ENCODE results near the gene BMP10.
A peak's percentile ranks its signal among the peaks of the same experiment; 100 is the strongest.

The BMP10 gene

DNA sequence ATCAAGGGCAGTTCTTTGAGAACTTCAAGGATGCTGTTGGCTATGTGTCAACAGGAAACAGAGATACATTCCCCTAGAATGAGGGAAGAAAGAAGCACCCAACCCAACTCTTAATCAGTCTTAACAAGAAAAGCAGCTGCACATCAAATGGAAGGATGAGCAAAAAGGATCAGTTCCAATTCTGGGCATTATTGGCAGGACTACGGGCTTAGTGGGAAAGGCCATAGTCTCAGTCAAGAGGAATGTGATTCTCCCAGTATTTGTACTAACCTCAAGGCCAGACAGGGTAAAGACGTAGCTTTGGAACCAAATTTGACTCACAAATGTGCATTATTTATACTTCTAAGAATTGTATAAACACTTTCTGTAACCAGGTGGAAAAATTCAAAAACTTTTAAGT, 18.2 kb downstream of the BMP10 start:
- no peak for DNase-seq (ENCODE audit: low read depth, low spot score)

DNA sequence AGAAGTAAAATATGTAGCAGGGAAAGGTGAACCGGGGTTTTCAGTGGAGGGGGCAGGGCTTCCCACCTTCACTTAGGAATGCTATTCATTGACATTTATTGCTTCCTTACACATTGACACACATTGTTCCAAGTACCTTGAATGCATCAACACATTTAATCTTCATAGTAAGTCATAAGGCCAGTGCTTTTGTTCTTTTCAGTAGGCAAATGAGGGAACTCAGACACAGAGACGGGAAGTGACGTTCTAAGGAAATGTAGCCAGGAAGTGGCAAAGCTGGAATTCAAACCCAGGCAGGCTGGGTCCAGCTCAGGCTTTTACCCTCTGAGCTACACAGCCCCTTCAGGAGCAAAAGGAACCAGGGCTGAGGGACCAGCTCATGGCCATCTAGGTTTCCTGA, 20.7 kb downstream of the BMP10 start:
- no peak for DNase-seq (ENCODE audit: low read depth, low spot score)

DNA sequence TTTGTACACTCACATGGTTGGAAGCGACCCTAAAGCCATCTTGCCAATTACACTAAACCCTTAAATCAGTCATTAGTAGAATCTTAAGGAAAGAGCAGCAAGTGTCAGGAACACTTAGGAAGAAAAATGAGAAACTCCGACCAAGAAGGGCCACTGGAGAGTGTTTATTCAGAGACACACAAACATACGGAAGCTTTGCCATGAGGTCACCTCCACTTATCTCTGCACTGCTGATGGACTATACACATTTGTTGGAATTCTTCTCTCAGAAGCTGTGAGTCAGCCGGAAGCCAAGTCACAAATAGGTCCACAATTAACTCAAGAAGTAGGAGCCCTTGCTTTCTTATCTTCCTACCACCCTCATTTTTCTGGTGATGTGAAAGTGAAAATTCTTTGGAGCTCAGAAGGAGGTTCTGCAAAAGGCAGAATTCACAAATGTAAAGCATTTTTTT, 21.6 kb downstream of the BMP10 start:
- no peak for DNase-seq (ENCODE audit: low read depth, low spot score)

DNA sequence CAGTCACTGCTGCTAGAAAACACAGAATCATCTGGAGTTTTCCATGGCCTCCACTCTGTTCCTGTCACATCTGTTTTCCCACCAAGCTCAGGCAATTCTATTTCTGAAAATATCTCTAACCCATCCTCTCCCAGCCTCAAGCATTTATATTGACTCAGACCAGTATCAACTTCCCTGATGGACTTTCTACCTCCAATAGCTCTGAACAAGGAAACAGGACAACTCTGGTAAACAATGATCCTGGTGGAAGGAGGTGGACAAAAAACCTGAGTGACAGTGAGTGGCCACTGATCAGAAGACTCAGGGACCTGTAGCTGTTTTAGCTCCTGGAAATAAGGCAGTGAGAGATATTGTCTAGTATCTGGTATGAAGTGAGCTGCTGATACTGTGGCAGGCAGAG, 23.4 kb downstream of the BMP10 start:
- no peak for DNase-seq (ENCODE audit: low read depth, low spot score)

DNA sequence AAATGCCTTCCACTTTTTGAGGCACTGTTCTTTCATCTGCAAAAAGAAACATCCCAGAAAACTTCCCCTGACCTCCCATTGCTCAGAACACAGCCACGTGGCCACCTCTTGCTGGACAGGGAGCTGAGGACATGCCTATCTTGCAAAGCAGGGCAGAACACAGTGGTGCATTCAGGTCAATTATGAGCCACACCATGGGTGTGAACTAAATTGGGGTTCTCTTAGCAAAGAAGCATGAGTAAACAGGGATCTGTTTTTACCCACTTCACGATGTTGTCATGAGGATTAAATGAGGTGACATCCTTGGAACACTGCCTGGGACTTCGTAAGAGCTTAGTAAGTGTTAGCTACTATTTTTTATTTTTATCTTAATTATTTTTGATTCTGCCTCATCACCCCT, 25.1 kb downstream of the BMP10 start:
- DNase-seq (ENCODE audit: low read depth, low spot score) = no peak

DNA sequence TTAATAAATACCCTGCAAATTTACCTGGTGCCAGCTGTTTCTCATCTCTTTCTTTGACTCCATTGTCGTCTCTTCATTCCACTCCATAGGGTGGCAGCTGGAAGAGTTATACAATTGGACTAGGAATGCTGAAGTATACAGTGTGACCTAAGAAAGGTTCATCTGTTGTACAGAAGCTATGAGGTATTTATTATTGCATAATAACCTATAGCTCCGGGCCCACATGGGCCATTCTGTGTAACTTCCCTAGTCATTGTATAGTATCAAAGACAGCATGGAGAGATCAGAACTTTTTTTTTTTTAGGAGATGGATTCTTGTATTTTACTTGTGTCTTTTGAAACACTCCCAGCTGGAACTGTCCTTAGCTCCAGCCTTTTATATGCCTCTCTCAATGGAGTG, 26.2 kb downstream of the BMP10 start:
- DNase-seq (ENCODE audit: low read depth, low spot score) = no peak

DNA sequence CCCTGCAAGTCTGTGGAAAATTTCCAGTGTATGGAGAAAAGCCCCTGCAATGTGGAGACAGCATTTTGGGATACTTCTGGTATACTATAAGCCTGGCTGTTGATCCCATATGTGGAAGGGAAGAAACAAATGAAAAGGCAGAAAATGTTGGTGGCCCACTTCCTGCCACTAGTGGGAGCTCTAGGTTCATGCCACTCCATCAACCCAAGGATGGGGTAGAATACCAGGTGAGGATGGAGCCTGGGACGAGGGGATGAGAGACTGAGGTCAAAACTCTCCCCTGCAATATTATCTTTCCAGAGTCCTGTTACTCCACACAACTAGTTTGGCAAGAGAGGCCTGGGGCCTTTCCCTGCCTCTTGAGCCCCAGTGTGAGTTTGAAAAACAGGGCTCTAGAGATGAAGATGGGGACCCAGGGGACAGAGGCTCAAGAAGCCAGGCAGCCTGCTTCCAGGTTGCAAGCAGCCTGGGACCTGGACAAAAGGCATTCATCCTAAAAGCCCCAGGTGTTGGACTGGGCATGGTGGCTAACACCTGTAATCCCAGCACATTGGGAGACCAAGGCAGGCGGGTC, 31.9 kb downstream of the BMP10 start:
- no peak for DNase-seq (ENCODE audit: low read depth, low spot score)

DNA sequence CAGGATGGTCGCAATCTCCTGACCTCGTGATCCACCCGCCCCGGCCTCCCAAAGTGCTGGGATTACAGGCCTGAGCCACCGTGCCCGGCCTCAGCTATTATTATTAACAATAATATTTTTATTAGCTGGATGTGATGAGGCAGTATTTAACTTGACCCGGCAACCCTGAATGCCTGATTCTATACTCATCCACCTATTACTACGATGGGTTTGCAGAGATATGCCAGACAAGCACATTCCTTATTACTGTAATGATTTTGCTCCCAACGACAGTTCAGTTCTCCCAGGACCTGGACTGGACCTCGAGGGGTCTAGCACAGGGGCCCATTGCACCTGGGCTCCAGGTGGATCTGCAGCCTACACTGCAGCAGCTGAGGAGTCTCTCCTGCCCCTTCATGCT, 32.6 kb downstream of the BMP10 start:
- DNase-seq (ENCODE audit: low read depth, low spot score) = no peak

DNA sequence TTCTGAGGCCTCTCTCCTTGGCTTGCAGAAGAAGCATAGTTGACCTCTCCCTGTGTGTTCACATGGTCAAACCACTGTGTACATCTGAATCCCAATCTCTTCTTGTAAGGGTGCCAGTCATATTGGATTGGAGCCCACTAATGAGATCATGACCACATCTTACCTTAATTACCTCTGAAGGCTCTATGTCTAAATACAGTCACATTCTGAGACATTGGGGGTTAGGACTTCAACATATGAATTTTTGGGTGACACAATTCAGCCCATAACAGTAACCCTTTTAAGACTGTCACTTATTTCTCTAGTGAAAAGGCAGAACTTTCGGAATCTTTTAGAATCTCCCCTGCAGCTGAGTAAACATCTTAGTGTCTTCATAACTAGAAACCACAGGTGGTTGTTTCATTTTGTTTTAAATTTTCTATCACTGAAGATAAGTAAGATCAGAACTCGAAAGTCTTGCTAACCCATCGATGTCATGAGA, 33.3 kb downstream of the BMP10 start:
- peak; percentile 37 for DNase-seq (ENCODE audit: low read depth, low spot score)

DNA sequence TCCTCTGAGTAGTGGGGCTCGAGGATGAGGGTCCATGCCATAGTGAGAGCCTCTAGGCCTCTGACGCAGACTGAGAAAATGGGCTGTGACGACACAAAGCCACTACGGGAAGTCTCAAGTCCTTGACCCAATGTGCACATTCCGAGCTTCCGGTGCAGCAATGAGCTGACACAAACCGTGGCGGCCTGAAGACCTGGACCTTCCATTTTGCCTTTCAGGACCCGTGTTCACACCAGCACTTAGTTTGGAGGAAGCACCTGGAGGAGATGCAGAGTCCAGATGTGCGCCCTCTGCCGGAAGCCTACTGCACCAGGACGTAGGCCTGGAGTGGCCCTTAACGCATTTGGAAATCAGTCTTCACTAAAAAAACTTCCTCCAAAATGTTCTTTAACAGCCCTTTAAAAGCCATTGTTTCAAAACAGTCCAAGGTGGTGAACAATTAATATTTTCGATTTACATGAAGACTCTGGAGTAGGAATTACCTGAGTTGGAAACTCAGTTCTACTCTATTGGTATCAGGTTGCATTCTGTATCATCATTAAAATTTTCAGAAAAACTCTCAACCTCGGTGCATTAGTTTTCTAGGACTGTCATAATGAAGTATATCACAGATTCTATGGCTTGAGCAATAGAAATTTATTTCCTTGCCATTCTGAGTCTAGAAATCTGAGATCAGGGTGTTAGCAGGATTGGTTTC, 33.9 kb downstream of the BMP10 start:
- no peak for DNase-seq (ENCODE audit: low read depth, low spot score)

DNA sequence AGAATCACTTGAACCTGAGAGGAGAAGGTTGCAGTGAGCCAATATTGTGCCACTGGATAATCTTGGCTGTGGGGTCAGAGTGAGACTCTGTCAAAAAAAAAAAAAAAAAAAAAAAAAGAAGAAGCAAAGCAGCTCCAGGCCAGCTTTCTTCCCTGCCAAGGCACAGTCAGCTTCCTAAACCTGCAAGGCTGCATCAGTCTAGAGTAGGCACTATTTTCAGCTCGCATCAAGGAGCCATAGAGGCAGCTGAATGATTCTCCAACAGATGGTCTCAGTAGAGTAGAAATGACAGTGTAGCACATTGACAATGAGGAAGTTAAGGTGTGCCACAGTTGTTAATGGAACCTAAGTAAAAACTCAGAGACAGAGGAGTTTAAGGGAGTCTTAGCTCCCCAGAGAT, 35.6 kb downstream of the BMP10 start:
- DNase-seq (ENCODE audit: low read depth, low spot score) = no peak

DNA sequence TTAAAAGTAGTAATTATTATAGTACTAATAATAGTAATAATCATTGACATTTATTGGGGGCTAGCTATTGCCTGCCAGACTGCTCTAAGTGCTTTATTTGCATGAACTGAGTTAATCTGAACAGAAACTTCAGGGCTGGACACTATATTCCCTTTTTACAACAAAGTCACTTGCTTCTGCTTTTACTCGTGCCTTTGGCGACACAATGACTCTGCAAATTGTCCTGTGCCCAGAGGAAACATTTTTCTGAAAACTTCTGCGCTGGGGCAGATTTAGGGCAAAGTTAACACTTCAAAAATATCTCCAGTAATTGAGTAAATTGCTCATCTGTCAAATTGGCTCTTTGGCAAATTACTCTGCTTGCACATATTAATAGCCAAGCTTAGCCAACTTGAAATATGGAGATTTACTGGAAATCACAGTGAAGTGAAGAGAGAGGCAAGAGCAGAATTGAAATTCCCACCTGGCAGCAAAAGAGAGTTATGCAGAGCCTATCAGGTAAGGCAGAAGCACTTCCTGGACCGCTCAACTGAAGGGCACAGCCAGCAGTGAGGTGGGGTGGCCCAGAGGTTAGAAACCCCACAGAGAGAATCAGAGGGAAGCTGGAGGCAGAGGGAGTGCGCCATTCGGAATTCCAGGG, 36.3 kb downstream of the BMP10 start:
- no peak for DNase-seq (ENCODE audit: low read depth, low spot score)

DNA sequence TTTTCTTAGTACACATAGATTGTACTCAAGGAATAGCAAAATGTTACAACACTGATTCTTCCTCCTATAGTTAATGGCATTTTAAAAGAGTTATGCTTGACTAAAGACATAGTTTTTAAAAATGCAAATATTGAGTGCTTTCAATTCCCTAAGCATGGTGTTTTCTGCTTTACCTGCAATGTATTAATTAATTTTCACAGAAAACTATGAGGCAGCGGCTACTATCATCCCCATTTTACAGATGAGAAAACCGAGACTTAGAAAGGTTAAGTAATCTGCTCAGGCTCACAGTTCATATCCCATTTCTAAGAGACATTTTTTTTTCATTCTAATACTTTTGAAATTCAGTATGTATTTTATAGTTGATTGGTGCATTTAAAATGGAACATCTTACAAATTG, 38.0 kb downstream of the BMP10 start:
- no peak for DNase-seq (ENCODE audit: low read depth, low spot score)

DNA sequence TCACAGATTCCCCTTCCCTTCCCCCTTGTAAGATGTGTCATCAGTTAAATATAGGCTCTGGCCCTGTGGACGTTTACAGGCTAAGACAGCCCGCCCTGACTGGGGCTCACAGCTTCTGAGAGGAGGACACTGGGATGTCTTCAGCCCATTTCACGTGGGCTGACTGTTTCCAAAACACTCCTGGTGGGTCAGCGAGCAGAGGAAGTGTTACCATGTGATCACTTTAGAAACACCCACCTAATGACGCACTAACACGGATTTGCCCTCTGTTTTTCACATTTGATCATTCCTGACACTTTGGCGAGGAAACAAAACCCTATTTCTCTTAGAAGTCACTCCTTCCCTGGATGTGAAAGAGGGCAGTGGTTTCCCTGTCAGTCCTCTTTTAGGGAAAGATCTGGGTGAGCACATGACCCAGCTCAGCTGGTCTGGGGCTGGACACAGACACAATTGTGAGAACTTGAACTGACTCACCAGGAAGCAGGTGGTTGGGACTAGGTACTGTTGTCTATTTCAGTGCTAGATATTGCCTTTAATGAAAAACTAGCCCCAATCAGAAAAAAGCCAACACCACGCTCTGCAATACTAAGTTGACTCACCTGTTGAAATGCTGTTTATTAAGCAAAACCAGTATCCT, 38.8 kb downstream of the BMP10 start:
- DNase-seq (ENCODE audit: low read depth, low spot score) = no peak

DNA sequence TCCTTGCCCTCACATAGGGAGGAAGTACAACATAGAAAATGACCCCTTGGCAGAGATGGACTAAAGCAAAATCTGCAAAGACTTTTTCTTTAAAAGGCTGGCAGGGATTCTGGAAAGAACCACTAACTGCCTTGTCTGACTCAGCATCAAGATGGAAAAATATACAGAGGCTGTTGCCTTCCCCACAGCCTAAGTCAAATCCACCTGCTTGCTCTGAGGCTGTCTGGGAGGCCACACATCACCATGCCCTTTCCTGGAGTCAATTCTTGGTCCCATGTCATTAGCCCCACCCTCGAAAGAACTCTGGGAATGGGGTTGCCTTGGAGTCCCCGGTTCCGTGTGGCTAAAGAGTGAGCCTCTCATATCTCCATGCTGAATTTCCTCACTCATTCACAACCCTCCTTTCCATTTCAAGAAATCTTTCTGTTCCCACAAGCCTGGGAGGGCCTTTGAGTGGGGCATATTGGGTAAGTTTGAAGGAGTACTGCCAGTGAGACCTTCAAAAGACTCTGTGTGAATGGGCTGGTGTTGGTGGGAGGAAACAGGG, 39.4 kb downstream of the BMP10 start:
- no peak for DNase-seq (ENCODE audit: low read depth, low spot score)

DNA sequence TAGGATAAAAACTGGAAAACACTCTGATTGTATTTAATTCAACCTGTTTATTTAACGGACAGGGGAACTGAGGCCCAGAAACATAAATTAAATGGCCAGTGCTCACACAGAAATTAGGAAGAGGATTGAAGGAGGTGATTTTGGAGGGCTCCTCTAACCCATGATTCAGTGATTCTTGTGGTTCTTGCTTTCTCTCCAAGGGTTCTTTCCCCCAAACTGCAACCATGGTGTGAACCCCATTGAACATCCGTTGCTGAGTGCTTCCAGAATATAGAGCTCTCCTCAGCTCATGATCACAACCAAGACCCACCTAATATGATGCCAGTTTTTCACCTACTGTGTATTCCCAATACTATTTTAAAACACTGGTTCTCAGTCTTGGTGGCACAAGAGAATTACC, 41.4 kb downstream of the BMP10 start:
- no peak for DNase-seq (ENCODE audit: low read depth, low spot score)

DNA sequence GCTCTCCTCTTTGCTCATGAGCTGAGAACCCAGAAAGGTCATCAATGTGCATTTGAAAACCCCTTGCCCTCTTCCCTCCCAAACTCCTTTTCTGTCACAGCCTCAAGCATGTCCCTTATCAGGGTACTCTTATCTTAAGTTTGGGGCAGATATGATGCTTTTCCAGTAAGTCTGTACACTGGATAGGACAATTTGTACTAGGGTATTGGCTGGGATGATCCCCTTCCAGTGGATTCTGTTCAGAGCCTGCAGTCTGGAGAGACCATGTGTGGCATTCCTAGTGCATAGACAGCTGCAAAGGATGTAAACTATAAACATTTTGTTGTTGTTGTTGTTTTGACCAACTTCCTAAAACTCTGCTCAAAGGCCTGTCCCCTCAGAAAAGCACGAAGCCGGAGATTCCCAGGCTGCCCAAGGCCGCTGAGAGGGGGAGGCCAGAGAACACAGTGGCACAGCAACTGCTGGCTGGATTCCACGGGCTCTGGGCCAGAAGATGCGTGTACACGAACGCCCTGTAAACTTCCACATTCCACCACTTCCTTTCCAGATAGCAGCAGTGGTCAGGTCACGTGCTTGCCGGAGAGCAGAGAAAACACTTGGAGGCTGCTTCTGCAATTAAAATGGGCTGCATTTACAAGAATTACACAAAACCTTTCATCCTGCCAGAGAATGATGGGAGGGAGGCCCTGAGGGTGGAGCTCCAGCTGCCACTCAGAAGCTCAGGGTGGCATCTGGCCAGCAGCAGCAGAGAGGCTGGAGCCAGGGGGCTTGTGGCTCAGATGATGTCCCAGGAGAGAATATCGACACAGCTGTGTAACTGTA, 42.1 kb downstream of the BMP10 start:
- peak; percentile 57 for DNase-seq (ENCODE audit: low read depth, low spot score)

DNA sequence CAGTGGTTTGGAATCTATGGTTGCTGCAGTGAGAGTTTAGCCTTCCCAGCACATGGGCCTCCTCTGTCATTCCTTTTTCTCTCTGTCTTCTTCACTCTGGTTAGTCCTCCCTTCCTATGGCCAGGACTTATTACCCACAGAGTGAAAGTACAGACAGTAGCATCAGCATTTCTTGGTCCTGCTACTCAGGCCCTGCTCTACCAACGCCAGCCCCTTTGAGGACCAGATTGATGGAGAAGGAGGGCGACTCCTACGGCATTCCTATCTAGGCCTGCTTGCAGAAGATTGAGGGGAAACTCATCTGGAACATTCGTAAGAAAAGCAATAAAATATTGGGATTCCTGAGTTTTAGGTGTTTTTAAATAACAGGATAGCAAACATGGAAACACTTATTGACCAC, 43.5 kb downstream of the BMP10 start:
- DNase-seq (ENCODE audit: low read depth, low spot score) = no peak

DNA sequence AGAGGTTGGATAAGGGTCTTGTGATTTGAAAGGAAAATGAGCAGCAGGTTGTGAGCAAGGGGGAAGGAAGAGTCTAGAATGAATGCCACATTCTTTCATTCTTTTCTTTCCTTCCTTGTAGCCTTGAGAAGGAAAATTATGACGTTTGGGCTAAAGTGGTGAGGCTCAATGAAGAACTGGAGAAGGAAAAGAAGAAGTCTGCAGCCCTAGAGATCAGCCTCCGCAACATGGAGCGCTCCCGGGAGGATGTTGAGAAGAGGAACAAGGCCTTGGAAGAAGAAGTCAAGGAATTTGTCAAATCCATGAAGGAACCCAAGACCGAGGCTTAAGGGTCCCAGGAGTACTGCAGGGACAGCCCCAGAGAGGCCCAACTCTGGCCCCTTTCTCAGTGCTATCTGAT, 45.3 kb downstream of the BMP10 start:
- no peak for DNase-seq (ENCODE audit: low read depth, low spot score)

DNA sequence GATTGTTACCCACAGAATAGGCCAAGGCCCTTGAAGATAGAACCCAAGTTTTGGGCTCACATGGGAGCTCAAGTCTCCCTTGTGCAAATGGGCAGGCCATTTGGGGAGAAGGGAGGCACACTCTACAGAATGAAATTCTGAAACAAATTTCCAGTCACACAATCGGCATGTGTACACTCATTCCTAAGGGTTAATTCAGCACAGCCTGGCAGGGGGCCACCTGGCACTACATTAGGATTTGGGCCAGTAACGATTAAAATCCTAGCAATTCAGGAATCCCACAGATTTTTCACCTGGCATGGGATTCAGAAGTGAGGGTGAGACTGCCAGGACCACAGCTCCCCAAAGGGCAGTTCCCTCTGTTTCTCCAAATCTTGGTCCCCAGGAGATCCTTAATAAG, 46.4 kb downstream of the BMP10 start:
- no peak for DNase-seq (ENCODE audit: low read depth, low spot score)

DNA sequence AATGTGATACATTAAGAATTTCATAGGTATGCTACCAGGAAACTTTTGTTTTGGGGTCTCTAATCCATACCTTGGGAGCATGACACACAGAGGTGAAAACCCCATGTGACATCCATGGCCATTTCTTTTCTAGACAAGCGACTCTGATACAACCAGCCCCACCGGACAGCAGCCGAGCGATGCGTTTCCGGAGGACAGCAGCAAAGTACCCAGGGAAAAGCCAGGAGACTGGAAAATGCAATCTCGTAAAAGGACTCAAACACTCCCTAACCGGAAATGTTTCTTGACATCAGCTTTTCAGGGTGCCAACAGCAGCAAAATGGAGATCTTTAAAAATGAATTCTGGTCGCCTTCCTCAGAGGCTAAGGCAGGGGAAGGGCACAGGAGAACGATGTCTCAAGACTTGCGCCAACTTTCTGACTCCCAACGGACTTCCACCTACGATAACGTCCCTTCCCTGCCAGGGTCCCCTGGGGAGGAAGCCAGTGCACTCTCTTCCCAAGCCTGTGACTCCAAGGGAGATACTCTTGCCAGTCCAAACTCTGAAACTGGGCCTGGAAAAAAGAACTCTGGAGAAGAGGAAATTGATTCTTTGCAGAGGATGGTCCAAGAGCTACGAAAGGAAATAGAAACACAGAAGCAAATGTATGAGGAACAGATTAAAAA, 48.9 kb downstream of the BMP10 start:
- no peak for DNase-seq (ENCODE audit: low read depth, low spot score)

All from smooth muscle cell of the brain vasculature (primary cell).